HepG2 (cell line): ENCODE measurements around the gene DEFB131B. TPM values are rescaled to one million over a fixed set of nuclear protein-coding genes. Genes with fewer than 3 reads are reported as not detected.

Experiments used
- AFF4 ChIP-seq: sonication (generic); formaldehyde crosslinking; IDR thresholded peaks from 2 replicates; pipeline ENCODE4 v1.4.0; 2020; ENCODE audit warnings: missing genetic modification reagents
- CENPBD1 ChIP-seq: sonication (generic); formaldehyde crosslinking; IDR thresholded peaks from 2 replicates; pipeline ENCODE4 v1.8.0; 2022; ENCODE audit warnings: missing genetic modification reagents, low read depth, mild to moderate bottlenecking, borderline replicate concordance
- CSRNP2 ChIP-seq: sonication (generic); formaldehyde crosslinking; conservative IDR thresholded peaks from 2 replicates; pipeline ENCODE4 v1.8.0; 2022; ENCODE audit warnings: low read depth, missing genetic modification reagents
- JUN ChIP-seq: sonication (generic); formaldehyde crosslinking; IDR thresholded peaks from 2 replicates; pipeline ENCODE4 v1.4.0; 2020; ENCODE audit warnings: mild to moderate bottlenecking, missing genetic modification reagents
- MLLT10 ChIP-seq: sonication (generic); formaldehyde crosslinking; IDR thresholded peaks from 2 replicates; pipeline ENCODE4 v1.4.0; 2020; ENCODE audit warnings: missing genetic modification reagents
- RARA ChIP-seq: IDR thresholded peaks from 2 replicates; pipeline ENCODE4 v1.6.1; 2016; ENCODE audit warnings: missing genetic modification reagents, missing compliant biosample characterization
- RCOR2 ChIP-seq: IDR thresholded peaks from 2 replicates; pipeline ENCODE4 v1.6.1; 2016; ENCODE audit warnings: missing biosample characterization, missing genetic modification reagents
- SMARCE1 ChIP-seq: fragments of 450-650 bp; IDR thresholded peaks from 2 replicates; pipeline ENCODE4 v1.6.1; 2017; ENCODE audit warnings: borderline replicate concordance
- SMC3 ChIP-seq: IDR thresholded peaks from 2 replicates; pipeline ENCODE4 v1.6.1; 2011; ENCODE audit warnings: low read length, improper control_type of control experiment
- SUZ12 ChIP-seq: fragments of 150-350 bp; IDR thresholded peaks from 2 replicates; pipeline ENCODE4 v1.6.1; 2014; ENCODE audit warnings: low read depth, low read length
- TBX2 ChIP-seq: sonication (generic); formaldehyde crosslinking; IDR thresholded peaks from 2 replicates; pipeline ENCODE4 v1.5.0; 2020; ENCODE audit warnings: missing genetic modification reagents, mild to moderate bottlenecking, borderline replicate concordance
- TSC22D2 ChIP-seq: sonication (generic); formaldehyde crosslinking; IDR thresholded peaks from 2 replicates; pipeline ENCODE4 v1.5.1; 2020; ENCODE audit warnings: missing genetic modification reagents, mild to moderate bottlenecking, borderline replicate concordance
- U2AF2 ChIP-seq: fragments of 200-400 bp; formaldehyde crosslinking; IDR thresholded peaks from 2 replicates; pipeline ENCODE4 v1.6.1; 2017; ENCODE audit warnings: low read depth, mild to moderate bottlenecking, low read length
- ZBTB20 ChIP-seq: sonication (generic); formaldehyde crosslinking; IDR thresholded peaks from 2 replicates; pipeline ENCODE4 v1.8.1; 2023; ENCODE audit warnings: missing genetic modification reagents, low read depth, mild to moderate bottlenecking, borderline replicate concordance
- ZNF17 ChIP-seq: sonication (generic); formaldehyde crosslinking; IDR thresholded peaks from 2 replicates; pipeline ENCODE4 v1.5.0; 2020; ENCODE audit warnings: mild to moderate bottlenecking, missing genetic modification reagents
- ZNF570 ChIP-seq: sonication (generic); formaldehyde crosslinking; IDR thresholded peaks from 2 replicates; pipeline ENCODE4 v1.4.0; 2020; ENCODE audit warnings: mild to moderate bottlenecking, missing genetic modification reagents, borderline replicate concordance
- ZNF629 ChIP-seq: sonication (generic); formaldehyde crosslinking; conservative IDR thresholded peaks from 2 replicates; pipeline ENCODE4 v1.5.0; 2020; ENCODE audit warnings: missing genetic modification reagents
- ZNF776 ChIP-seq: sonication (generic); formaldehyde crosslinking; IDR thresholded peaks from 2 replicates; pipeline ENCODE4 v1.4.0; 2020; ENCODE audit warnings: mild to moderate bottlenecking, missing genetic modification reagents
- polyA plus RNA-seq, 8 experiments: library from polyadenylated mRNA; depleted of rRNA in 3 of 8; stranded (reverse) in 7 of 8; unstranded in 1 of 8; fragments of >200 nt; fragmentation: Illumina TruSeq in 4 of 8; extraction: Trizol in 4 of 8; gene quantifications; 2 replicates each; pipeline versions ENCODE4 v1.2.1 to v1.2.3, GENCODE V29; 2011 to 2016; ENCODE audit warnings: low read depth in 4 of 8, missing spikeins in 1 of 8, mixed read lengths in 1 of 8; ENCODE audit not compliant: insufficient read depth in 1 of 8
- total RNA-seq, 5 experiments: library from RNA; depleted of rRNA; stranded (reverse); fragments of >200 nt; fragmentation: Illumina TruSeq; extraction: Trizol; gene quantifications; 2 replicates each; pipeline ENCODE4 v1.2.3, GENCODE V29; 2016; ENCODE audit warnings: low read depth in 1 of 5
- TF ChIP-seq, protein P1 (sequence below): sonication (generic); formaldehyde crosslinking; IDR thresholded peaks from 2 replicates; pipeline ENCODE4 v1.4.0; 2020; ENCODE audit warnings: missing genetic modification reagents
- TF ChIP-seq, protein P2 (sequence below): sonication (generic); formaldehyde crosslinking; IDR thresholded peaks from 2 replicates; pipeline ENCODE4 v1.8.1; 2023; ENCODE audit warnings: mild to moderate bottlenecking, inconsistent platforms, moderate library complexity, missing genetic modification reagents, borderline replicate concordance

The DEFB131B gene
- total and polyA plus RNA-seq, 2 of the 13 experiments (the other 11 are each of a cell fraction or from before 2014, with no cell fraction given) = not detected

- TF ChIP-seq ZNF629 (CRISPR knock-in tag) = no peak
- TF ChIP-seq AFF4 (CRISPR knock-in tag) = no peak
- no peak for TF ChIP-seq ZNF17 (CRISPR knock-in tag)
- TF ChIP-seq RCOR2 (CRISPR knock-in tag) = no peak
- no peak for TF ChIP-seq ZNF776 (CRISPR knock-in tag)
- no peak for TF ChIP-seq ZBTB20 (CRISPR knock-in tag)
- TF ChIP-seq RARA = peak; percentile 70
- TF ChIP-seq, protein P1, sequence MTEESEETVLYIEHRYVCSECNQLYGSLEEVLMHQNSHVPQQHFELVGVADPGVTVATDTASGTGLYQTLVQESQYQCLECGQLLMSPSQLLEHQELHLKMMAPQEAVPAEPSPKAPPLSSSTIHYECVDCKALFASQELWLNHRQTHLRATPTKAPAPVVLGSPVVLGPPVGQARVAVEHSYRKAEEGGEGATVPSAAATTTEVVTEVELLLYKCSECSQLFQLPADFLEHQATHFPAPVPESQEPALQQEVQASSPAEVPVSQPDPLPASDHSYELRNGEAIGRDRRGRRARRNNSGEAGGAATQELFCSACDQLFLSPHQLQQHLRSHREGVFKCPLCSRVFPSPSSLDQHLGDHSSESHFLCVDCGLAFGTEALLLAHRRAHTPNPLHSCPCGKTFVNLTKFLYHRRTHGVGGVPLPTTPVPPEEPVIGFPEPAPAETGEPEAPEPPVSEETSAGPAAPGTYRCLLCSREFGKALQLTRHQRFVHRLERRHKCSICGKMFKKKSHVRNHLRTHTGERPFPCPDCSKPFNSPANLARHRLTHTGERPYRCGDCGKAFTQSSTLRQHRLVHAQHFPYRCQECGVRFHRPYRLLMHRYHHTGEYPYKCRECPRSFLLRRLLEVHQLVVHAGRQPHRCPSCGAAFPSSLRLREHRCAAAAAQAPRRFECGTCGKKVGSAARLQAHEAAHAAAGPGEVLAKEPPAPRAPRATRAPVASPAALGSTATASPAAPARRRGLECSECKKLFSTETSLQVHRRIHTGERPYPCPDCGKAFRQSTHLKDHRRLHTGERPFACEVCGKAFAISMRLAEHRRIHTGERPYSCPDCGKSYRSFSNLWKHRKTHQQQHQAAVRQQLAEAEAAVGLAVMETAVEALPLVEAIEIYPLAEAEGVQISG (CRISPR knock-in tag) = peak; percentile 16; the same call in 1 of the 2 replicates
- TF ChIP-seq CENPBD1 (CRISPR knock-in tag) = no peak
- peak; percentile 74; the same call in 1 of the 2 replicates for TF ChIP-seq TBX2 (CRISPR knock-in tag)
- no peak for TF ChIP-seq TSC22D2 (CRISPR knock-in tag)
- TF ChIP-seq SMARCE1 = no peak
- TF ChIP-seq CSRNP2 (CRISPR knock-in tag) = no peak
- TF ChIP-seq SUZ12 = no peak
- TF ChIP-seq MLLT10 = no peak
- TF ChIP-seq, protein P2, sequence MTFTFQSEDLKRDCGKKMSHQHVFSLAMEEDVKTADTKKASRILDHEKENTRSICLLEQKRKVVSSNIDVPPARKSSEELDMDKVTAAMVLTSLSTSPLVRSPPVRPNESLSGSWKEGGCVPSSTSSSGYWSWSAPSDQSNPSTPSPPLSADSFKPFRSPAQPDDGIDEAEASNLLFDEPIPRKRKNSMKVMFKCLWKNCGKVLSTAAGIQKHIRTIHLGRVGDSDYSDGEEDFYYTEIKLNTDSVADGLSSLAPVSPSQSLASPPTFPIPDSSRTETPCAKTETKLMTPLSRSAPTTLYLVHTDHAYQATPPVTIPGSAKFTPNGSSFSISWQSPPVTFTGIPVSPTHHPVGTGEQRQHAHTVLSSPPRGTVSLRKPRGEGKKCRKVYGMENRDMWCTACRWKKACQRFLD = 0 out of 2 replicates have a peak, but pooled peaks have one; percentile 61
- no peak for TF ChIP-seq ZNF570 (CRISPR knock-in tag)
- no peak for TF ChIP-seq U2AF2
- TF ChIP-seq JUN = no peak
- no peak for TF ChIP-seq SMC3
Observed at GRCh38 chr11:71928737-71929443, 50.6 kb downstream of the DEFB131B start, which contains the start of gene RNF121 (continued).
